GM20431 (cell line): Measurements from ENCODE around the gene IL17F.

Experiments
- in situ Hi-C: fragments of 300-500 bp; cut with MseI, MboI; formaldehyde crosslinking; loops from one replicate; pipeline ENCODE4 v1.15.0; 2020; ENCODE audit warnings: low sequenced_read_pairs; ENCODE audit not compliant: unreplicated experiment

The IL17F gene

DNA sequence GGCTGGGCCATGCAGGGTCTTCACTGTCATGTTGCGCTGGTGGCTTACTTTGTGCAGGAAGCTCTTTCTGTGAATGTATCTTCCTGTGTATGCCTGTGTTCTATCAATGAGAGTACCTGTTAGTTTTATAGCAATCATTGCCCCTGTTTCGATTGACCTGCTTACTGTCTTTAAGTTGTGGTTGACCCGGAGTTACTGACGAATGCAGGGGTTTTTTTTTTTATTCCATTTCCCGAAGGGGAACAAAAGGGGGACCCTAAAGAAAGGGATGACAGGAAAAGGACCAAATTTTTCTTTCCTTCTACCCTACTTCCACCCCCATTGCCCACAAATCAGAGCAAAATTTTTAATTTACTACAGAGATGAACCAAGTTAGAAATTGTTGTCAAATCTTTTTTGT, at the start of gene IL17F:
TSS of gene IL17F (minus strand) at position 101 of the 400 bp plus-strand sequence. CDS start at position 30, 71 bp downstream.
- in situ Hi-C loops: loop anchor here (10.0 kb wide), 1 partner anchor 80 kb away; no protein-coding TSS in a partner anchor

- in situ Hi-C loops: loop anchor here (25.0 kb wide), 1 partner anchor 369 kb away; the partner anchor contains the start of gene TMEM14A
Measured at GRCh38 chr6:52293067-52293466, 48.8 kb upstream of the IL17F start.

DNA sequence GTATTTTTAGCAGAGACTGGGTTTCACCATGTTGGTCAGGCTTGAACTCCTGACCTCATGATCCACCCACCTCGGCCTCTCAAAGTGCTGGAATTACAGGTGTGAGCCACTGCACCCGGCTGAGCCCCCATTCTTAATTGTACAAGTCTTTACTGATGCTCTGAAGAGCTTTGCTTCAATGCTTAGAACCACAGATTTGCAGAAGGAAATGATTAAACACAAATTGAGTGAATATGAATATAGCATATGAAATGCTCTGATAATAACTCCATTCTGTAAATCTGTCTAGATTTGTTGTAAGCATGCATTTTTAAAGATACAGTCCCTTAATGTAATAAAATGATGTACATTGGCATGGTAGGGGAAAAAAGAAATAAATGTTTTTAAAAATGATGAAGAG, 44.5 kb upstream of the IL17F start:
- in situ Hi-C loops: loop anchor here (10.0 to 25.0 kb wide), 2 partner anchors 116 to 373 kb away; partner anchors contain the start of gene TMEM14A

DNA sequence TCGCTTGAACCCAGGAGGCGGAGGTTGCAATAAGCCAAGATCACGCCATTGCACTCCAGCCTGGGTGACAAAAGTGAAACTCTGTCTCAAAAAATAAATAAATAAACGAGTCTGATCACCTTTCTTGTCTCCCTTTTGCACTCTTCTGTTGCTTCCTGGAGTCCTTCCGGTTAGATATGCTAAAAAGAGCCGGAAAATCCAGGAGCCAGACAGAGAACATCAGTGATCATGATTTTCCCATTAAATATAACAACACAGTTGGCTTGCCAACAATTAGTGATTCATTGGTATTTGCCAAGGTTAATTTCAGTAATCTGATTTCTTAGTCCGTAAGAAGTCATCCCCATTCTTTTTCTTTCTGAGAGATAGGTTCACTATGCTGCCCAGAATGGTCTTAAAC, 43.9 kb upstream of the IL17F start:
- in situ Hi-C loops: loop anchor here (10.0 to 25.0 kb wide), 2 partner anchors 117 to 374 kb away; partner anchors contain the start of gene TMEM14A

GRCh38 chr6:52286798-52287432, 42.6 kb upstream of the IL17F start:
- in situ Hi-C loops: loop anchor here (10.0 to 25.0 kb wide), 2 partner anchors 118 to 375 kb away; partner anchors contain the start of gene TMEM14A

GRCh38 chr6:52285177-52286068, 41.1 kb upstream of the IL17F start:
- in situ Hi-C loops: loop anchor here (10.0 to 25.0 kb wide), 2 partner anchors 119 to 377 kb away; partner anchors contain the start of gene TMEM14A

DNA sequence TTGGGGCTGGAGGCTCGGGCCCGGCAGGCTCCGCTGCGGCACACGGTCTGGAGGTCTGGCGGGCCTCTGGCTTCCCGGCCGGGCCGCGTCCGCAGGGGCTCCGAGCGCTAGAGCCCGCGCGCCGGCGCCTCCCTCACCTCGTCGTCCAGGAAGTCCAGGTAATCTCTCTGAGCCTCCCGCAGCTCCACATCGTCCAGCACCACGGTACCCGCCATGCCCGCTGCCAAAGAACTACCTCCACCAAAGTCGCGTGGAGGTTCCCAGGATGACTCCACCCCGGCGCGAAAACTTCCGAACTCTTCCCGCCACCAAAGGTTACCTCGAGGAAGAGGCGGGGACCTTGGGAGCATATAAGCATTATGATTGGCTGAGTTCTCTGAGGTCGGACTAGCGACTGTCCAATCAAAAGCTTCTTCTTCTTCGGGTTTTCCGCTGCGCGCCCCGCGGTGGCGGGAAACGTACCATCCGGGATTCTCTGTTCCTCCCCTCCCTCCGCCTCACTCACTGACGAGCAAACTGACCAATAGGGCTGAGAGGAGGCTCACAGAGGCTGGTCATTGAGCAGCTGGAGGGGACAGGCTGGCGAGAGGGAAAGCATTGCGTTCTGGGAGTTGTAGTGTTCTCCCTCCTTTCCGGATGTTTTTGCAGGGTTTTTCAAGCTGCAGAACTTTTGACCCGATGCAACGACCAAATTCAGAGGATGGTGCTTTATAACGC, 40.3 kb upstream of the IL17F start, which contains the start of gene MCM3:
TSS of gene MCM3 (minus strand) at position 283 of the 717 bp plus-strand sequence. CDS start at position 215, 68 bp downstream.
- in situ Hi-C loops: loop anchor here (10.0 to 25.0 kb wide), 2 partner anchors 120 to 378 kb away; partner anchors contain the start of gene TMEM14A

- in situ Hi-C loops: loop anchor here (10.0 to 25.0 kb wide), 2 partner anchors 121 to 378 kb away; partner anchors contain the start of gene TMEM14A
Measured at GRCh38 chr6:52284131-52284459, 39.8 kb upstream of the IL17F start.

GRCh38 chr6:52283111-52283510, 38.8 kb upstream of the IL17F start:
- in situ Hi-C loops: loop anchor here (10.0 to 25.0 kb wide), 2 partner anchors 122 to 379 kb away; partner anchors contain the start of gene TMEM14A

DNA sequence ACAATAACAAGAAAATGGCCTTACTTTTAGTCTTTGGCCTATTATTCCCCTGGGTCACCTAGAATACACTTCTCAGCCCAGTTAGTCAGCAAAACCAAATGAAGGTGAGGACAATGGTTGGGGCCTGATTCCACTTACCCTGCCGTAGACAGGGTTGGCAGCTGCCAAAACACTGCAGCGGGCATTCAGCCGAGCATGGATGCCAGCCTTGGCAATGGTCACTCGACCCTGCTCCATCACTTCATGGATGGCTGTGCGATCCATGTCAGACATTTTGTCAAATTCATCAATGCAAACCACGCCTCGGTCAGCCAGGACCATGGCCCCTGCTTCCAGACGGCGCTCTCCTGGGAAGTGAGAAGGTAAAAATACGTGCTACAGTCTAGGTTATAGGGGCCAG, 31.8 kb upstream of the IL17F start:
- in situ Hi-C loops: loop anchor here (25.0 kb wide), 1 partner anchor 386 kb away; the partner anchor contains the start of gene TMEM14A

DNA sequence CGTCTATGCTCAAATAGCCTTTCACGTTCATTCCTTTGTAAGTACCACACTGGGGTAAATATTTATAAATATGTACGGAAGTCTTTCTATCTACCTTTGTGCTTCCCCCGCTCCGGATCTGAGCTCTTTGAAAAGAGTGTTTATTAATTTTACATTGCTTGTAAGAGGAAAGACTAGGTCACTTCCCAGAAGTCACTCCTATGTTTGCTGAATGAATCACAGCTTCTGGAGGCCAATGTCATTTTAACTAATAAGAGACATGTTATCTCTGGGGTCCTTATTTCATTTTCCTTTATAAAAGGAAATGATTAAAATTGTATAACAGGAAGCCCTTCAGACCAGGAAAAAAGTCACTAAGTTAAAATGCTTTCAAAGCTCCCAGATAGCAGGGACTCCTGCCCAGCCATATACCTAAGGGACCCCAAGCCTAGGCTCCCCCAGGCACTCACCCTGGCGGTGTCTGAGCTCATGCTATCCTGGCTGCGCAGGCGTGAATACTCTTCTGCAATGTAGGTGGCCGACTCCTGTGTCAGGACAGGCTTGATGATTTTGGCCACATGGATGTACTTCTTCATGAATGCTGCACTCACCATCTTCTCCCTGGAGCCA, 27.7 kb upstream of the IL17F start:
- in situ Hi-C loops: loop anchor here (25.0 kb wide), 1 partner anchor 210 kb away; no protein-coding TSS in a partner anchor

GRCh38 chr6:52263709-52264540, 19.6 kb upstream of the IL17F start:
- in situ Hi-C loops: loop anchor here (25.0 kb wide), 1 partner anchor 202 kb away; no protein-coding TSS in a partner anchor

DNA sequence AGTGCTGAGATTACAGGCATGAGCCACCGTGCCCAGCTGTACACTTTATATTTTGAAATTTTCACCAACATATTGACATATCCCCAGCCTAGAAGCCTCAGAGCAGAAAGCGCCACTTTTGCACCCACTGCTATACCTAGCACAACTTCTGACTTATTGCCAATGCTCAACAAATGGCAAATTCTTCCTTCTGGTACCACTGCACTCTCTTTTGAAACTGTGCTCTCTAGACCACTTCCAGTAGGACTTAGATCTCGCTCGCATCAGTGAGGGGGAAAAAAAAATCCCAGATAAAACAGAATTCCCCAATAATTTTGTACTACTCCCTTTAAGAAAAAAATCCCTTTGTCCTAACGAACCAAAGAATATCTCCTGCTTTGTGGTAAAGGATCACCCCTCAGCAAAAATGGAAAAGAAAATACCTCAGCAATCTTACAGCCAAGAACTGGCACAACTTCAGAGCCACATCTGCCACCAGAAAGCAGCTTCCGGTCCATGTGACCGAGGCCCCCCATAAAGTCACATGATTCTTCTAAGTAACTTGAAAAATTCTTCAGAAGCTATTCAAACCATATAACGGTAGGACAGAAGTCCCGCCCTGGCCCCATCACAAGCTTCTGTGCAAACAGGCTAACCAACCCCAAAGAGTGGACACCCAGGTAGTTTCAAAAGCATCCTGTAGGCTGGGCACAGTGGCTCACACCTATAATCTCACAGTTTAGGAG, 18.5 kb upstream of the IL17F start:
- in situ Hi-C loops: loop anchor here (25.0 kb wide), 1 partner anchor 200 kb away; no protein-coding TSS in a partner anchor

DNA sequence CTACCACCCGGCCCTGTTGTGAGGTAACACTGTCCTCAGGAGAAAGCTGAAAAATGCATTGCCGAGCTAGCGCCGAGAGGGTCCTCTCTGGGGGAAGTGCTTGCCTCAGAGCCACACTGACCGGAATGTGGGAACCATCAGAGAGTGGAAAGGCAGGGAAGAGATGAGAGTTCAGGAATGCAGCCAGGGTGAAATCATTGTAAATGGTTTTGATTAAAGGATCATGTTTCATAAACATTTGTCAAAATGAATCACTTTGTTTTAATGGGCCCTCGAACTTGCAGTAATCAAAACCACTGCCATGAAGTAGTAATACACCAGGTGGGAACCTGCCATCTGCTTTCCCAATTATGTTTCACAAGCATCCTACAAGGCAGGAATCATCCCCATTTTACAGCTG, 16.9 kb upstream of the IL17F start:
- in situ Hi-C loops: loop anchor here (25.0 kb wide), 1 partner anchor 199 kb away; no protein-coding TSS in a partner anchor

DNA sequence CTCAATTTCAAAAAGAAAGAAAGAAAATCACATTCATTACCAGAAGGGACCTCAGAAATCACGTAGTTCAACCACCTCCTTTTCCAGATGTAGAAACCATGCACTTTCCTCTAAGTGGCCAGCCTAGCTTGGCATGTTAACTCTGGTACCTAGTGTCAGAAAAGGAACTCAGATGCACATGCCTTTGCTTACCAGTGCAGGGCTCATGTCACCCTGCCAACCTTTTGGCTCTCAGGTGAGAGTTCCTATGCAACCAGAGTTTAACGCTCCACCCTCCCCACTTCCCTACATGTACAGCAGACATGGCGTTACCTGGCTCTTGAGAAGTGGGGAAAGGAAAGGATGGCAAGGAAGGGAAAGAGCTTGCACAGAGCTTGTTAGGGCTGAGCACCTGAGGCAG, 16.3 kb upstream of the IL17F start:
- in situ Hi-C loops: loop anchor here (25.0 kb wide), 1 partner anchor 198 kb away; no protein-coding TSS in a partner anchor

DNA sequence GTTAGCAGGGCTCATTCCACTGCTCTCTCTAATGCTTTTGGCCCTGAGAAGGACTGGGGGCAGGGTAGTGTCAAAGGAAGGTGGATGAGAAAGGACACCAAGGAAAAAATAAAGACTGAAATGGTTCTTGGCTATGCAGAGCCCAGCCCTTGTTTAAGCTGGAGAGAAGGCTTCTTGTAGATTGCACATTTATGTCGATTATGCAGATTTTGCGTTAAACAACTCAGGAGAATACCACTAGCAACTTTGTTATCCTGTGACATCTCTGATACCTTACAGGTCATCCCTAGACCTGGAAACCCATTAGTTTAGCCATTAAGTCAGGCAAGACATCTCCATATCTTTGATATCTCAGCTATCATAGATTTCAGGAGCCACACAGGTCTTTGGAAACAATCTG, 11.1 kb upstream of the IL17F start:
- in situ Hi-C loops: loop anchor here (25.0 kb wide), 1 partner anchor 193 kb away; no protein-coding TSS in a partner anchor

- in situ Hi-C loops: loop anchor here (25.0 kb wide), 1 partner anchor 193 kb away; no protein-coding TSS in a partner anchor
Measured at GRCh38 chr6:52254731-52255378, 10.6 kb upstream of the IL17F start.
